HG02970 (cell line): ENCODE results near the gene KCNN3.

Experiments used
- ATAC-seq: cut with Tn5 transposase; IDR thresholded peaks from one replicate; pipeline ENCODE4 v1.9.1; 2021; ENCODE audit warnings: mild to moderate bottlenecking, moderate library complexity, moderate number of reproducible peaks; ENCODE audit not compliant: unreplicated experiment, low FRiP score

The KCNN3 gene

DNA sequence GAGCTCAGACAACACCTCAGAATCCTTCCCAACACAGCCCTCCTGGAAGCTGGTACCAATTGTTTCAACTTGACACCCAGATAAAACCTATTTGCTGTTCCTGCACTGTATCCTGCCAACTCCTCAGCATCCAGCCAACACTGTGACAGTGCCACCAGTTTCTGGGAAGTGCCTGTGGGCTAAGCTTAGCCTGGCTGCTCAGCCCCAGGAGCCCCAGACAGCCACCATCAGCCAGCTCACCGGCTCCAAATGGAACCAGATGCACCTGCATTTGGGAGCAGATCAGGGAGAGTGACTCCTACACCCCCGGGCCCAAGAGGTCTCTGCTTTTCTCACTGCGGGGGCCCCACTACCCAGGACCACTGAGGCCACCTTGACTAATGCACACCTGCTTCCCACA is 24.9 kb downstream of the KCNN3 start:
- ATAC-seq = no peak

DNA sequence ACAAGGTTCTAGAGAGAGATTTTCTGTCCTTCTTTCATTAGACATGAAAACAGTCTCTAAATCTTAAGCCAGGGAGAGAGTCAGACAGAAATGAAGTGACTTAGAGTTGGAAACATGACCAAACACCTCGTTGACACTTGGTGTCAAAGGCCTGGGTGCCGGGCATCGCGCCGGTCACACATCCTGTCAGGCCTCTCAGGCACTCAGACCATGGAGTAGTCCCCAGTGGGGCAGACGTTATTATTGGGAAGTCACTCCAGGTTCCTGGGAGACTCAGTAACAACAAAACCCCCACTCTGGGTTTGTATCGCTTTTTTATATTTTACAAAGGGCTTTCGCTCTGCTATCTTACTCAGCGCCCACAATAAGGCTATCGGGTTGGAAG is 25.8 kb downstream of the KCNN3 start:
- no peak for ATAC-seq

DNA sequence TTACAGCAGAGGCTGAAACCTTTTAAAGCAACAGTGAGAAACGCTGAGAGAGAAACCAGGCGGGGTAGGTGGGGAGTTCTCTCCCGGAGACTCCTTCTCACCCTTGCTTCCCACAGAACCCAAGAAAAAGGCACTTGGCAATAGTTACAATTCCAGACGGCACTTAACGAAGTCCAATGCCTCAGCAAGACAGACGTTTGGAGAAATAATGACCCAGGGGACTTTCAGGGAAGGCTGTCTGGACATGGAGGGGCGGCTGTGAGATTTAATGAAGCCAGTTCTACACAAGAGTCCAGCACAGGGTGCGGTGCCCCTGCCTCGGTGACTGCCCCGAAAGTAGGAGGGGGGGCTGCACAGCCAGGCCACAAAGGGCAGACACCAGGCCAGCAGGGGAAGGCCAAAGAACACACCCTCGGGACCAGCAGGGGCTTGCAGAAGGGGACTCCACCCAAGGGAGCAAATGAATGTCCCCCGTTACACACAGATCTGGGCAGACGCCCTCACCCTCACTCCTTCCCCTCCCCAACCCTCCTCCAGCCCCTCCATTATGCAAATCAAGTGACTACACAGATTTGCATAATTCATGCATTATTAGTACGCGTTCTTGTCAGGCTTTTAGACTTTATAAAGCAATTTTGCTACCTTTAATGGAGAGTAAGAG is 26.3 kb downstream of the KCNN3 start:
- ATAC-seq = no peak

DNA sequence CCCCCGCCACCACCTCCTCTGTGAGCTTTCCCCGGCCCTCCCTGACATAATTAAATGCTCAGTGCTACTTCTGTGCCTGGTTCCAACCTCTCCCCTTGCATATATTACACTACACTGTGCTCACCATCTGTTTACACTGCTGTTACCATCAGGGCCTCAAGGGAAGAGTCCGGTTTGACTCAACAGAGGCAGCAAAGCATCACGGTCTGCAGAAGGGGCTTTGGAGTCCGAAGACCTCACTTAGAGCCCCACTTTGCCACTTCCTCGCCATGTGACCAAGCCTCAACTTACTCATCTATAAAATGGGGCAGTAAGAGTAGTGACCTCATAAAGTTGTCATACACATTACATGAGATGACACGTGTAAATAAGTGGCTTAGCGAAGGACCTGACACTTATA is 27.4 kb downstream of the KCNN3 start:
- no peak for ATAC-seq

GRCh38 chr1:154841384-154841783 is 28.7 kb downstream of the KCNN3 start:
- ATAC-seq = no peak

DNA sequence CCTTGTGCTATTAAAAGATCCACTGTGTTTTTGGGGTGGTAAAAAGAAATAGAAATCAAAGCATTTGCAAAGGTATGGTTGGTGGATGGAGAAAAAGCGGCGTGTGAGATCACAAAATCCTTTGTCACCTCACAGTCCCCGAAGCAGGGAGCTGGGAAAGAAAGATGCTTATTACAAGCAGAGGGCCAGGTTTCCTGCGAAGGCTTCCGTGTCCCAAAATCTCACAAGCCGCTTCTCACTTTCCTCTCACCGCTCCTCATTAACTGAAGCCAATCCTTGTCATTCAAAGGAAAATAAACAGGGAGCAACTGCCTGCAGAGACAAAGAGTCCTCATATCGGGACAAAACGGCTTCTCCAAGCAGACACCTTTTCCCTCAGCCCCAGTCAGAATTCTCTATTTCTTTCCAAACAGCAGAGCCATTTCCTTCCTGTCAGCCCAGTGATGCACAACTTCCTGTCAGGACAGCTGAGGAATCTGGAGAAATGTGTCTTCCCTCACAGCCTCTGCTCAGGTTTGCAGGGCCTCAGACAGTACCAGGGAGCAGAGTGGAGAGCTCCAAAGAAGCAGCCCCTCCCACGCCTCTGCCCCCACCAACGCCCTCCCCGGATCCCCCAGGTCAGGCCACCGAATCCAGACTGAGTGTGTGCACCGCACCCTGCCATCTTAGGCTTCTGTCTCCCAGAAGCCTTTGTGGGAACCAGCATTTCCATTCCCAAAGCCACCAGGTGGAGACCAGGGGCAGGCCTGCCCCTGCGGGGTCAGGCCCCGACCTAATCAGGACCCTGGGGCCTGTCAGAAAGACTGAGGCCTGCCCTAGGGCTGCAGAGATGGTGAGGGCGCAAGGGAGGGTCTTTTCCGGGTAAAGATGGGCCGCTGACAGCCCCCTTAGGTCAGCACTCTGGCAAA is 29.6 kb downstream of the KCNN3 start:
- ATAC-seq = no peak

DNA sequence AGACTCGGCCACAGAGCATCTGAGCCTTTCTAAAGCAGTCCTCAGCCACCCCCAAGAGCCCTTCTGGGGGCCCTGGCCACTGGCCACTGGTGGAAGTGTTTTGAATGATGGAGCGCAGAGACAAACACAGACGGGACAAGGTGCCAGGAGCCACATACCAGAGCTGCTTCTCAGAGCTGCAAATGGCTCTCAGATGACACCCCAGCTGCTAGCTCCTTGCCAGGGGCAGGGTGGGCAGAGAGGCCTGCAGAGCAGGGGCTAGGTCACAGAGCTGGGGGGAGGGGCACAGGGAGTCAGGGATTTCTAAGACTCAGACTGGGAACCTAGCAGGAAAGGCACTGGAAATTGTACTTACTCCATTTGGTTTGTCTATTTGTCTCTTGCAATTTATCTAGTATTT is 30.4 kb downstream of the KCNN3 start:
- ATAC-seq = no peak

- ATAC-seq = no peak
Measured at GRCh38 chr1:154838988-154839387, 31.1 kb downstream of the KCNN3 start.

GRCh38 chr1:154838461-154838860 is 31.6 kb downstream of the KCNN3 start:
- ATAC-seq = no peak

DNA sequence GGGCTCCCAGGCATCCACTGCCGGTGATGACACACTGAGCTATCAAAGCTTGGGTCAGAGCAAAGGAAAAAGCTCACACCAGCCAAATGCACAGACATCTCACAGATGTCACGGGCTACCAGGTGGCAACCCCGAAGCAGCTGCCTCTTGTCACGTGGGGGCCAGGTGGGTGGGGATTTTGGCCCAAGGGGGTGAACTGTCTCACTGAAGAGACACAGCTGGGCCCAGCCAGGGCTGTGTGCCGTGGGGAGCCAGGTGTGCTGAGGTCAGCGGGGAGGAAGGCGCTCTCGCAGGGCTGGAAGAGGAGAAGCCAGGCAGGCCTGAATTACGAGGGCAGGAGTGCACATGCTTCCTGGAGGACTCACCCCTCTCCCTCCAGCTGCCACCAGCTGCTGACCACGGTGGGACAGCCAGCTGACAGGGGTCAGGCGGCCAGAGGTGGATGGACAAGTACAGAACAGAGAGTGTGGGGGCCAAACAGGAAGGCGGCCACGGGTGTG is 32.4 kb downstream of the KCNN3 start:
- ATAC-seq = peak; percentile 53

GRCh38 chr1:154837034-154837671 is 32.9 kb downstream of the KCNN3 start:
- no peak for ATAC-seq

- ATAC-seq = no peak
Measured at GRCh38 chr1:154835531-154836324, 34.4 kb downstream of the KCNN3 start.

GRCh38 chr1:154833841-154834240 is 36.2 kb downstream of the KCNN3 start:
- no peak for ATAC-seq

DNA sequence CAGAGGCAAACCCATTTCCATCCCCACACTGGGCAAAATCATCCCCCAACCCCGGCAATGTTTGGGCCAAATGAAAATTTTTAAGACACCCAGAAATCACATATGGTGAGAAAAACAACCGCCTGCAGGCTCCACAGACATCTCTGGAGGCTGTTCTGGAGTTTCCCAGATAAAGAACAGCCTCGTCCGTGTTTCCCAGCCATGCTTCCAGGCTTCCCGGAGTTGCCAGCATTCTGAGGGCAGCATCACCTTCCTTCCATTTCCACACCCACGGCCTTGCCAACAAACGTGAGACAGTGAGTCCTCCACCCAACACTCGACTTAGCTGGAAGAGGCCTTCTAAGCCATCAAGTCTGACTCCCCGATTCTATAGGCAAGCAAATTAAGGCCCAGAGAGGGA is 36.9 kb downstream of the KCNN3 start:
- ATAC-seq = no peak

DNA sequence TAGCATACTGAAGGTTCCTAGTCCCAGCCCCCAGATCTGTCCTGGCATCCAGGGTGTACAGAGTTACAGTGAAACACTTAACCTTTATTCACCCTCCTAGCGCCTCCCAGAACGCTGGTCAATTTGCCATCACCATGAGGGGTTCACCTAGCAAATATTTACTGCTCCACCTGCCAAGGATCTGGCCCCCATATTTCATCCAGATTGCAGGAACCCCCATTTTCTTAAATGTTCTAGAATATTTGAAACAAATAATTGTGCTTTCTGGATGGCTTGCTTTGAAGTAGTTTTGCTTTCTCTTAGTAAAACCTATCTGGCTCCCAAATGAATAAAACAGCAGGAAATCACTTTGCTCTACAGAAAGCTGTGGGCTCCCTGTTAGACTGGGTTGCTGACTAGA is 37.7 kb downstream of the KCNN3 start:
- no peak for ATAC-seq

- no peak for ATAC-seq
Measured at GRCh38 chr1:154831462-154831861, 38.6 kb downstream of the KCNN3 start.

GRCh38 chr1:154829062-154829461 is 41.0 kb downstream of the KCNN3 start:
- ATAC-seq = no peak

GRCh38 chr1:154824179-154825000 is 45.7 kb downstream of the KCNN3 start:
- no peak for ATAC-seq

- no peak for ATAC-seq
Measured at GRCh38 chr1:154822717-154823116, 47.4 kb downstream of the KCNN3 start.

DNA sequence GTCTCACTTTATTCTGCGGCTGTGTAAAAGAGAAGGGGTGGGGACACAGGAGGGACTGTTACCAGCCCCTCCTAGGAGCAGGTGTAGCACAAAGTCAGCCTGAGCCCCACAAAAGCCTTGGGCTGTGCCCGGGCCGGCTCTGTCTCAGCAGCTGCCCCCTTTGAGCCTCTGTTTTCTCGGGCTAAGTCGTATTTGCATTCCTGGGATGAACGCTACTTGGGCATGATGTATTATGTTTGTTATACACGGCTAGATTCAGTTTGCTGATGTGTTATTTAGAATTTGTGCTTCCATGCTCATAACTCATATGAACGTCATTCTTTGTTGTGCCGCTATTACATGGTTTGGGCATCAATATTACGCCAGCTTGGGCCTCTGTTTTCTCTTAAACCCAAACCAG is 47.8 kb downstream of the KCNN3 start:
- no peak for ATAC-seq
